ENCODE measurements around the gene KDM6A. TPM values are rescaled to one million over a fixed set of nuclear protein-coding genes. Genes with fewer than 3 reads are reported as not detected.
"Not testable (repeated sequence)": the region's sequence is repeated elsewhere in the genome, so short reads cannot be mapped to it uniquely, and the experiment has no call there.

KDM6A gene
- total RNA-seq, 1 donor = 28.0 TPM

GRCh38 chrX:44915361-44915868, 42.4 kb downstream of the KDM6A start:
- DNase-seq (ENCODE audit: low read depth in 2 of 3, low spot score in 2 of 3) = no peak

DNA sequence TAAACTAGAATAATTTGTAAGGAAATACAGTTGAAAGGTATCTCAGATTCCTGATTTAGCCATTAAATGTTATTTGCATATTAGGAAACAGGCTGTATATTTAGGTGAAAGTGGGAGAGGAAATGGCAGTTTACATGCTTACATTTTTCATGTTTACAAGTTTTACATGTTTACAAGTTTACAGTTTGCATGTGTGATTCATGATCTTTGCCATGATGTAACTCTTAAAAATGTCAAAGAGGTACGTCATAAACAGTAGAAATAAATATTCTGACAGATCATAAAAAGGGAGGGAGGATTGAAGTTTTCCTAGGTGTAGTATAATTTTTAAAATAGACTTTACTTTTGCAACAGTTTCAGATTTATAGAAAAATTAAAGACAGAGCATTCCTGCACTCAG, 45.7 kb downstream of the KDM6A start:
- DNase-seq (ENCODE audit: low read depth in 2 of 3, low spot score in 2 of 3) = no peak

DNA sequence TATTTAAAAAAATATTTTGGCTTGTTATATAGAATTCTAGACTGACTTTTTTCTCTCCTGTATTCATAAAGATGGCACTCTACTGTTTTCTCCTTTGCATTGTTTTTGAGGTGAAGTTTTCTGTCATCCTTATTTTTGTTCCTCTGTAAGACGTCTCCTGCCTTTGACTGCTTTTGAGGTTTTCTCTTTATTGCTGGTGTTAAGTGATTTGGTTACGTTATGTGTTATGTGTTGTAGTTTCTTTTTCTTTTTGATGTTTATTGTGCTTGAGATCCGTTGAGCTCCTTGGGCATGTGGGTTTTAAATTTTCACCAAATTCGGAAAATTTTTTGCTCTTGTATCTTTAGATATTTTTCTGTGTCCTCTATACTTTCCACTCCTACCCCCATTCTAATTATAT, 50.0 kb downstream of the KDM6A start:
- DNase-seq (ENCODE audit: low read depth in 2 of 3, low spot score in 2 of 3) = no peak

DNA sequence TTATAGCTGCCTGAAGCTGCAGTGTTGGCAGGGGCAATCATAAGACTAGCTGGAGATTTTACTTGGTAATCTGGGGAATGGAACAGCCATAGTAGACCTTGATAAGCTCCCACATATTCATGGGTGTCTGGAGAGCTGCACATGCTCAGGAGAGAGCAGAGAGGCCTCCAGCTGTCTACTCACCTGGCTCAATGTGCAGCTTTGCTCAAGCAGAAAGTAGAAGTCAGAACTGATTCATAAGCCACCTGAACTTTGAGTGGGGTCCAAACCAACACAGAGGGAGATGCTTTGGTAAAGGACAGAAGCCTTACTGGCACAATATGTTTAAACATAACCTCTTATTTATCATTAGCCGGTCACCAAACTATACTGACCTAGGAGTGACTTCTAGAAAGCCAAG, 54.4 kb downstream of the KDM6A start:
- no peak for DNase-seq (ENCODE audit: low read depth in 2 of 3, low spot score in 2 of 3)

DNA sequence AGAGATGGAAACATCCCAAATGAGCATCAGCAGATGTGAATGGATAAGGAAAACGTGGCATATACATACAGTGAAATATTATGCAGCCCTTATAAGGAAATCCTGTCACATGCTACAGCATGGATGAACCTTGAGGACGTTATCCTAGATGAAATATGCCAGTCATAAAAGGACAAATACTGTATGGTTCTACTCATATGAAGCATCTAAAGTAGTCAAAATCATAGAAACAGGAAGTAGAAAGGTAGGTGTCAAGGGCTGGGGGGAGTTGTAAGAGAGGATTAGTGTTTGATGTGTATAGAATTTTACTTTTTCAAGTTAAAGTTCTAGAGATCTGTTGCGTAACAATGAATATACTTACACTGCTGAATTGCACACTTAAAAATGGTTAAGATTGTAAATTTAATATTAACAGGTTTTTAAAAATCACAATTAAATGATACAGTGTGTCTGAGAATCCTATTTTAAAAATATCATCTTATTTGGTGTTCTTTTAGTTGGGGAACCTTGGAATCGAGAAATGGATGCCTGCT, 58.5 kb downstream of the KDM6A start:
- DNase-seq (ENCODE audit: low read depth in 2 of 3, low spot score in 2 of 3) = no peak

DNA sequence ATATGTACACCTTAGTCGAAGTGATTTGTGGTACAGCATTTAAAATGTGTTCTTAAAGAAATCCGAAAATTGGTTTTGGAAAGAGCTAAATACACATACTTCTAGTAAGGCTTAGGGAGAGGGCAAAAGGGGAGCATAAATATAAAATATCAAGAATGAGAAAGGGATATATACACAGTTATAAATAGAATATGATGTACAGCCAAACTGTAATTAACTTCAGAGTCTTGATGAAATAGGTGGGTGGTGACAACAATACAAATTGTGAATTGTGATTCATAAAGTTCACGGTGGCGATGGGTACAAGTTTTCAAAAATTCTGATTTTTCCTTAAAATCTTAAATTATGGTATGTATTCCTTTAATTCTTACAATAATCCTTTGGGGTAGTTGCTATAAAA, 62.2 kb downstream of the KDM6A start:
- no peak for DNase-seq (ENCODE audit: low read depth in 2 of 3, low spot score in 2 of 3)

DNA sequence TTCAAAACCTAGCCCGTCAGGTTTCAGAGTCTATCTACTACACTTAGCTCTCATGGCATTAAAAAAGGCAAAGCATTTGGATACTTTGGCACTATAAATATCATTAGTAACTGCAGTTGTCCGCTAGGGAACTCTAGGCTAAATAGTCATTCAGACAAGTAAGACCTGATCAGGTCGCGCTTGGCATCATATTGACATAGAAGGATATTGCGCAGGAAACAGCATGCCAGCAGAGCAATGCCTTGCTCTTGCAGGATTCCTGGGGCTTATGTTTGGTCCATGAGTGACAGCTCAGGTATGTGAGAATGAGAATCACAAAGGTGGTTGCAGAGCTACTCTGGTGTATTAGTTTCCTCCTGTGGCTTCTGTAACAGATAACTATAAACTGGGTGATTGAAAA, 62.7 kb downstream of the KDM6A start:
- no peak for DNase-seq (ENCODE audit: low read depth in 2 of 3, low spot score in 2 of 3)

GRCh38 chrX:44937606-44938005, 64.6 kb downstream of the KDM6A start:
- no peak for DNase-seq (ENCODE audit: low read depth in 2 of 3, low spot score in 2 of 3)

DNA sequence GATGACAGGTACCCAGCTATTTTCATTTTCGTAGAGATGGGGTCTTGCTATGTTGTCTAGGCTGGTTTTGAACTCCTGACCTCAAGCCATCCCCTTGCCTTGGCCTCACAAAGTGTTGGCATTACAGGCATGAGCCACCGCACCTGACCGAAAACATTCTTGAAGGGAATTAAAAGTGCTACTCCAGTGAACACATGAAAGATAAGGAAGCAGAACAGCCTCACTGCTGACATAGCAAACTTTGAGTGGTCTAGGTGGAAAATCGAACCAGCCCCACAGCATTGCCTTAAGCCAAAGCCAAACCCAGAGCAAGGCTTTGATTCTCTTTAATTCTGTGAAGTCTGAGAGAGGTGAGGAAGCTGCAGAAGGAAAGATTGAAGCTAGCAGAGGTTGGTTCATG, 65.1 kb downstream of the KDM6A start:
- no peak for DNase-seq (ENCODE audit: low read depth in 2 of 3, low spot score in 2 of 3)

DNA sequence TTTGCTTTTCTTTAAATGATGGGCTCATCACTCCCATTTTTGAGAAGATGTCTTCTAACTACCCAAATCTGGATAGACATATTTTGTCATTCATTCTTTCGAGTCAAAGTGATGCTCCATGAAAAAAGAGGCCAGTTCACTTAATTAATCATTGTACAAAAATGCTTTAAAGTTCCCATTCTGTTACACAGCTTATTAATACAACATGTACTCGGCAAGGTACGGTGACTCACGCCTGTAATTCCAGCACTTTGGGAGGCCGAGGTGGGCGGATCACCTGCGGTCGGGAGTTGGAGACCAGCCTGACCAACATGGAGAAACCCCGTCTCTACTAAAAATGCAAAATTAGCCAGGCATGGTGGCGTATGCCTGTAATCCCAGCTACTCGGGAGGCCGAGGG, 67.6 kb downstream of the KDM6A start:
- not testable (repeated sequence) for DNase-seq (ENCODE audit: low read depth in 2 of 3, low spot score in 2 of 3)

DNA sequence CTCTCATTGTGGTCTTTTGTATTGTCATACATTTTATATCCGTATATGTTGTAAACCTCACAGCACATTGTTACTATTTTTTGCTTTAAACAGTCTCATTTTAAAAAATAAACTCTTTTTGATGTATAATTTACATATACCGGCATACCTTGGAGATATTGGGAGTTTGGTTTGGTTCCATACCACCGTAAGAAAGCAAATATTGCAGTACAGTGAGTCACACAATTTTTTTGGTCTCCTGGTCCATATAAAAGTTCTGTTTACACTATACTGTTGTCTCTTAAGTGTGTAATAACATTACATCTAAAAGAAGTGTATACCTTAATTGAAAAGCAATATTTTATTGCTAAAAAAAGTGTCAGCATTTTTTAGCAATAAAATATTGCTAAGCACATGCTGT, 70.0 kb downstream of the KDM6A start:
- no peak for DNase-seq (ENCODE audit: low read depth in 2 of 3, low spot score in 2 of 3)

DNA sequence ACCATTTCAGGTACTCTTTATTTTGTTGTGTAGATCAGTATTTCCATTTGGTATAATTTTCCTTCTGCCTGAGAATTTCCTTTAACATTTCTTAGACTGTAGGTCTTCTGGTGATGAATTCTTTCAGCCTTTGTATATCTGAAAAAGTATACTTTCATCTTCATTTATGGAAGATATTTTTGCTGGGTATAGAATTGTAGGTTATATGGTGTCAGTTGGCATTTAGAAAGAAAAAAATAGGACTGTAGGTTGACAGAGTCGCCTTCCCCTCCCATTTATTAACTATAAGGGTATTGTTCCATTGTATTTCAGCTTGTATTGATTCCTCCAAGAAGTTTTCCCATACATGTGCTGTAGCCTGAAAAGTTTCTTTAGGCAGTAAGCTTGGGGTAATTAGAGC, 71.9 kb downstream of the KDM6A start:
- DNase-seq (ENCODE audit: low read depth in 2 of 3, low spot score in 2 of 3) = no peak

- DNase-seq (ENCODE audit: low read depth in 2 of 3, low spot score in 2 of 3) = no peak
Observed at GRCh38 chrX:44945736-44946135, 72.7 kb downstream of the KDM6A start.

GRCh38 chrX:44946771-44947170, 73.8 kb downstream of the KDM6A start:
- DNase-seq (ENCODE audit: low read depth in 2 of 3, low spot score in 2 of 3) = peak in 2 of 3 donors; percentile 3 to 8

DNA sequence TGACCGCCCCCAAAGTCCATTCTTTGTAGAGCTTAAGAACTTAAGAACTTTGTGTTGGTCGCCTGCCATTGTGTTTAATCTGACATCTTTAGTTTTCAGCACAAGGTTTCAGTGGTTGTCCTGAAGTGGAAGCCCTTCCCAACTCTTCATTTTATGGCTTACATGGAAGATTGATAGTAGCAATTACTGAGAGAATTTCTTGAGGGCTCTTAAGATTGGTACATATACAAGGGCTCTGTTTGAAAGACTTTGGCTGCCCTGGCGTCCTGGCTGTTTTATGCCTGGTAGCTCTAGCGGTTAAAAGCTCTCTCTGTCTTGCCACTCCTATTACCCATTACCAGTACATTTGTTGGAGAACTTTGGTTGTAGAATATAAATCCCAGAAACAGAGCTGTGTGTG, 75.0 kb downstream of the KDM6A start:
- DNase-seq (ENCODE audit: low read depth in 2 of 3, low spot score in 2 of 3) = no peak

DNA sequence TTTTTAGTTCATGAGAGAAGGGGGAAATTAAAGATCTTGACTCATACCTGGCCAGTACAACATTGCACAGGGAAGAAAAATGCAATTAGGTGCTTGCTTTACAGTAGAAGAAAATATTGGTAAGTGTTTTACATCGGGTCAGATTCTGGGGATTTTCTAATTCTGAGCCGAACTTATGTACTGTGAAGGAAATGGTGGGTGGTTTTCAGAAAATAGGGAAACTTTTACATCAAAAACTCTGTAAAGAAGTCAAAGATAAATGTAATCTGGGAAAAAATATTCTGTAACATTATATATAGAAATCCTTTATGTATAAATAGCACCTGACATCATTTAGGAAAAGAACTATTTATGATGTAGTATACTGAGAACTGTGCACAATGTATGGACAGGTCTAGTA, 75.4 kb downstream of the KDM6A start:
- no peak for DNase-seq (ENCODE audit: low read depth in 2 of 3, low spot score in 2 of 3)

DNA sequence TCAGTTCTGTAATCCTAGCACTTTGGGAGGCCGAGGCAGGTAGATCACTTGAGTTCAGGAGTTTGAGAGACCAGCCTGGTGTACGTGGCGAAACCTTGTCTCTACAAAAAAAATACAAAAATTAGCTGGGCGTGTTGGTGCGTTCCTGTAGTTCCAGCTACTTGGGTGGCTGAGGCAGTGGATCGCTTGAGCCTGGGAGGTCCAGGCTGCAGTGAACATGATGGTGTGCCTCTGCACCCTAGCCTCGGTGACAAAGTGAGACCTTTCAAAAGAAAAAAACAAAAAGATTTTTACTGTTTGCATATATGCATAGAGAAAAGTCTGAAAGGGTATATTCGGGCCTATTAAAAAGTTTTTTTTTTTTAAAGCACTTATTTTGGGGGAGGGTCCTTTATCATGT, 76.1 kb downstream of the KDM6A start:
- no peak for DNase-seq (ENCODE audit: low read depth in 2 of 3, low spot score in 2 of 3)

GRCh38 chrX:44950471-44951366, 77.7 kb downstream of the KDM6A start:
- DNase-seq (ENCODE audit: low read depth in 2 of 3, low spot score in 2 of 3) = not testable (repeated sequence)

GRCh38 chrX:44951572-44952067, 78.6 kb downstream of the KDM6A start:
- no peak for DNase-seq (ENCODE audit: low read depth in 2 of 3, low spot score in 2 of 3)

- no peak for DNase-seq (ENCODE audit: low read depth in 2 of 3, low spot score in 2 of 3)
Observed at GRCh38 chrX:44952329-44953027, 79.5 kb downstream of the KDM6A start.

GRCh38 chrX:44953734-44954502, 80.9 kb downstream of the KDM6A start:
- no peak for DNase-seq (ENCODE audit: low read depth in 2 of 3, low spot score in 2 of 3)

Data from hematopoietic multipotent progenitor cell (in vitro differentiated cells).